Lower leg skin (tissue), 3 donors: ENCODE data around the gene CHST15.

ENCODE experiments used
- CTCF ChIP-seq, 3 donors: fragments of 450-650 bp; IDR thresholded peaks; one replicate each; pipeline ENCODE4 v1.5.1; 2016; ENCODE audit warnings: antibody characterized with exemption in 3 of 3, mild to moderate bottlenecking in 3 of 3, moderate library complexity in 2 of 3
- POLR2A ChIP-seq, 2 donors: fragments of 450-650 bp; IDR thresholded peaks; one replicate each; pipeline ENCODE4 v1.6.1; 2016 to 2017; ENCODE audit warnings: antibody characterized with exemption in 2 of 2, mild to moderate bottlenecking in 1 of 2, moderate library complexity in 1 of 2

- TF ChIP-seq CTCF (IDR thresholded peaks at IDR 0.05) (no peak), POLR2A (IDR thresholded peaks at IDR 0.05) (no peak)
These were observed 8.0 kb upstream of the CHST15 start for GRCh38 chr10:124101351-124101750.
